Type B pancreatic cell (in vitro differentiated cells): ENCODE measurements around the gene NOC2L. TPM values are rescaled to one million over a fixed set of nuclear protein-coding genes. Genes with fewer than 3 reads are reported as not detected.

Experiments used
- DNase-seq: peaks from one replicate; pipeline ENCODE4 v3.0.0; 2021; ENCODE audit warnings: mixed read lengths; ENCODE audit not compliant: unreplicated experiment; ENCODE audit errors: extremely low spot score
- H3K27ac Mint-ChIP-seq: 2 replicates; pipeline ENCODE4 v1.8.0; 2021; ENCODE audit warnings: mild to moderate bottlenecking, mixed read lengths
- H3K27me3 Mint-ChIP-seq: 2 replicates; pipeline ENCODE4 v1.8.0; 2021; ENCODE audit warnings: mixed read lengths
- H3K36me3 Mint-ChIP-seq: 2 replicates; pipeline ENCODE4 v1.8.0; 2021; ENCODE audit warnings: mixed read lengths
- H3K4me1 Mint-ChIP-seq: one replicate; pipeline ENCODE4 v1.8.0; 2021; ENCODE audit warnings: mixed read lengths; ENCODE audit not compliant: unreplicated experiment
- H3K4me3 Mint-ChIP-seq: 2 replicates; pipeline ENCODE4 v1.8.0; 2021; ENCODE audit warnings: mild to moderate bottlenecking, mixed read lengths
- H3K9me3 Mint-ChIP-seq: 2 replicates; pipeline ENCODE4 v1.8.0; 2021; ENCODE audit warnings: mixed read lengths
- total RNA-seq: library from RNA; stranded (reverse); gene quantifications from 2 replicates; pipeline ENCODE4 v1.2.1, GENCODE V29; 2021; ENCODE audit warnings: low replicate concordance
- TF ChIP-seq, protein P1 (sequence below): fragments of 200-600 bp; sonication (generic); conservative IDR thresholded peaks from 2 replicates; pipeline ENCODE4 v1.5.0; 2021; ENCODE audit warnings: antibody characterized with exemption, mild to moderate bottlenecking

NOC2L gene
- total RNA-seq, 1 donor from 2014 or later = 87.2 TPM

DNA sequence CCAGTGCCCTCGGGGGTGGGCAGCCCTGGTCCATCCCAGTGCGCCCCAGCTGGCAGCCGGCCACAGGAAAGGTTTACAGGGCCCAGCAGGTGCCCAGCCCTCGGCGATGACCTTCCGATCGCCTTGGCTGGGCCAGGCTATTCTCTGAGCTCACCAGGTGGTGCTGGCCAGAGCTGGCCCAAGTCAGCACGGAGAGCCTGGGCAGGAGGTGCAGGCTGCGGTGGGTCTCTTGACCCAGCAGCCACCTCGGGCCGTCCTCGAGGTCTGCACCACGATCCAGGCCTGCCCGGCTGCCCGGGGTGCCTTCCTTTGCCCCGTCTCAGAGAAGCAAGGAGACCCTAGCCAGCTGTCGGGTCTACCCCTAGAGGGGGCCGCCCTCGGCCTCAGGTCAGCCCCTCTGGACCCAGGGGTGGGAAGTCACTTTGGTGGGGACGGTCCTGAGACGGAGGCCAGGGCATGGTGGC is 22.5 kb upstream of the NOC2L start:
- Mint-ChIP-seq H3K4me3 (no peak overlapping the region), H3K4me1 (no peaks in the 10 kb centered on the region), H3K27ac (no peak overlapping the region), H3K36me3 (no peaks in the 10 kb centered on the region), H3K27me3 (peaks cover 33% of the 10 kb centered on the region), H3K9me3 (no peaks in the 10 kb centered on the region)
- no peak for DNase-seq
- TF ChIP-seq, protein P1, sequence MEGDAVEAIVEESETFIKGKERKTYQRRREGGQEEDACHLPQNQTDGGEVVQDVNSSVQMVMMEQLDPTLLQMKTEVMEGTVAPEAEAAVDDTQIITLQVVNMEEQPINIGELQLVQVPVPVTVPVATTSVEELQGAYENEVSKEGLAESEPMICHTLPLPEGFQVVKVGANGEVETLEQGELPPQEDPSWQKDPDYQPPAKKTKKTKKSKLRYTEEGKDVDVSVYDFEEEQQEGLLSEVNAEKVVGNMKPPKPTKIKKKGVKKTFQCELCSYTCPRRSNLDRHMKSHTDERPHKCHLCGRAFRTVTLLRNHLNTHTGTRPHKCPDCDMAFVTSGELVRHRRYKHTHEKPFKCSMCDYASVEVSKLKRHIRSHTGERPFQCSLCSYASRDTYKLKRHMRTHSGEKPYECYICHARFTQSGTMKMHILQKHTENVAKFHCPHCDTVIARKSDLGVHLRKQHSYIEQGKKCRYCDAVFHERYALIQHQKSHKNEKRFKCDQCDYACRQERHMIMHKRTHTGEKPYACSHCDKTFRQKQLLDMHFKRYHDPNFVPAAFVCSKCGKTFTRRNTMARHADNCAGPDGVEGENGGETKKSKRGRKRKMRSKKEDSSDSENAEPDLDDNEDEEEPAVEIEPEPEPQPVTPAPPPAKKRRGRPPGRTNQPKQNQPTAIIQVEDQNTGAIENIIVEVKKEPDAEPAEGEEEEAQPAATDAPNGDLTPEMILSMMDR = no peak

DNA sequence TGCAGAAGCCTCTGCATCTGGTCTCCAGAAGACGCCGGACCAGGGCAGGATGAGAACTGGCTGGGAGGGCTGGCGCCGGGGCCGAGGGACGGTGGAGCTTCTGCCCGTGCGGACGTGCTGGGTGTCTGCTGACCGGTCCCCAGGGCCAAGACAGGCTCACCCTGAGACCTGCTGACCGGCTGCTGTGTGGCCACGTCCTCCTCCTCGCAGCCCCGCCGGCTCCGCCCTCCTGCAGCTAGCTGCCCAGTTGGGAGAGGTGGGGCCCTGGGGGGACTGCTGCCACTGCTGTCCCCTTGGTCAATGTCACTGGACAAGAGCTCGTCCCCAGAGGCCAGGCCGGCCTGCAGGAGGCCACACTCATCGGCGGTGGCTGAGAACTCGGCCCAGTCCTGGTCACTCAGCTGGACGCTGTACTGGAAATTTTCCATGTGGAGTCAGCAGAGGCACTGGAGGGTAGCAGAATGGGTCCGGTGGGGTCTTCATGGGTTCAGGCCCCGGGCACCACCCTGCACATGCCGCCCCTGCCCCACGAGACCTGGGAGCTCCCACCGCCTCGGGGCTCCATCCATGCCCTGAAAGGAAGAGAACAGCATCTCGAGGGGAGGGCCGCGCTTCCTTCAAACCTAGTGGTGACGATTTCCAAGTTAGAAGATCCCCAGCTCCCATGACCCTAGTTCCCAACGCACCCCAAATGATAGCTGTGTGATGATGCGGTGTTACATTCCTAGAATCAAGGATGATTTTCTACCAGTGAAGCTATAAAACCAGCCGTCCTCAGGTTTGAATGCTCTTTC is 21.7 kb upstream of the NOC2L start:
- no peak for DNase-seq
- Mint-ChIP-seq H3K9me3 (no peaks in the 10 kb centered on the region), H3K27ac (no peak overlapping the region), H3K36me3 (no peaks in the 10 kb centered on the region), H3K4me3 (no peak overlapping the region), H3K4me1 (peaks cover 1% of the 10 kb centered on the region), H3K27me3 (peaks cover 28% of the 10 kb centered on the region)
- TF ChIP-seq, protein P1 = no peak

DNA sequence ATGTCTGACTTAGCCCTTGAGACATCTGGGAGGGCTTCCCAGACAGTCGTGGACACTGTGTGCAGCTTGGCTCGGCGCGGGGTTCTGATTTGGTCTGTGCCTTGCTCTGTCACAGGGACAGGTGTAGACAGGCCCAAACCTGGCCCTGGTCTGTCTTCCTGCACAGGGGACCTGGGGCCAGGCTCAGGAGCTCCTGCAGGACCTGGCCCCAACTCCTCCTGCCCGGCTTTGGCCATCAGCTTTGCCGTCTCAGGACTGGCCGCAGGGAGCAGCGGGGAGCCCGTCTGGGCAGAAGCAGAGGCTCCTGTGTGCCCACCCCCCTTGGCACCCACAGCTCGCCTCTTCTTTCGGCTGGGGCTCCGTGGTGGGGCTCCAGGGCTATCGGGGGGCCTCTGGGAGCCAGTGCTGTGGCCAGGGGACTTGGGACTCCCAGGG is 21.1 kb upstream of the NOC2L start:
- Mint-ChIP-seq H3K27ac (no peak overlapping the region), H3K4me3 (no peak overlapping the region), H3K9me3 (no peaks in the 10 kb centered on the region), H3K27me3 (peaks cover 25% of the 10 kb centered on the region), H3K36me3 (no peaks in the 10 kb centered on the region), H3K4me1 (peaks cover 4% of the 10 kb centered on the region)
- DNase-seq = no peak
- TF ChIP-seq, protein P1 = no peak

DNA sequence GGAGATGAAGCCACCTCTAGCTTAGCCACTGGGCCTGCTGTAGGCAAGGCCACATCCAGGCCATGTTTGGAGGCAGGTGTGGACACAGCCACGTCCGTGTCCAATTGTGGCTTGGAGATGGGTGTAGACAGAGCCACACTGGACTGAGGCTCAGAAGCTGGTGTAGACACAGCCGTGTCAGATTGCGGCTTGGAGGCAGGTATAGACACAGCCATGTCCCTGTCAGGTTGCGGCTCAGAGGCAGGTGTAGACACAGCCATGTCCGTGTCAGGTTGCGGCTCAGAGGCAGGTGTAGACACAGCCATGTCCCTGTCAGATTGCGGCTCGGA is 20.7 kb upstream of the NOC2L start:
- H3K4me1 Mint-ChIP-seq = peaks cover 4% of the 10 kb centered on the region
- no peaks in the 10 kb centered on the region for H3K9me3 Mint-ChIP-seq
- H3K4me3 Mint-ChIP-seq = no peak overlapping the region
- H3K27ac Mint-ChIP-seq = no peak overlapping the region
- TF ChIP-seq, protein P1 = no peak
- H3K27me3 Mint-ChIP-seq = peaks cover 23% of the 10 kb centered on the region
- no peaks in the 10 kb centered on the region for H3K36me3 Mint-ChIP-seq
- no peak for DNase-seq

DNA sequence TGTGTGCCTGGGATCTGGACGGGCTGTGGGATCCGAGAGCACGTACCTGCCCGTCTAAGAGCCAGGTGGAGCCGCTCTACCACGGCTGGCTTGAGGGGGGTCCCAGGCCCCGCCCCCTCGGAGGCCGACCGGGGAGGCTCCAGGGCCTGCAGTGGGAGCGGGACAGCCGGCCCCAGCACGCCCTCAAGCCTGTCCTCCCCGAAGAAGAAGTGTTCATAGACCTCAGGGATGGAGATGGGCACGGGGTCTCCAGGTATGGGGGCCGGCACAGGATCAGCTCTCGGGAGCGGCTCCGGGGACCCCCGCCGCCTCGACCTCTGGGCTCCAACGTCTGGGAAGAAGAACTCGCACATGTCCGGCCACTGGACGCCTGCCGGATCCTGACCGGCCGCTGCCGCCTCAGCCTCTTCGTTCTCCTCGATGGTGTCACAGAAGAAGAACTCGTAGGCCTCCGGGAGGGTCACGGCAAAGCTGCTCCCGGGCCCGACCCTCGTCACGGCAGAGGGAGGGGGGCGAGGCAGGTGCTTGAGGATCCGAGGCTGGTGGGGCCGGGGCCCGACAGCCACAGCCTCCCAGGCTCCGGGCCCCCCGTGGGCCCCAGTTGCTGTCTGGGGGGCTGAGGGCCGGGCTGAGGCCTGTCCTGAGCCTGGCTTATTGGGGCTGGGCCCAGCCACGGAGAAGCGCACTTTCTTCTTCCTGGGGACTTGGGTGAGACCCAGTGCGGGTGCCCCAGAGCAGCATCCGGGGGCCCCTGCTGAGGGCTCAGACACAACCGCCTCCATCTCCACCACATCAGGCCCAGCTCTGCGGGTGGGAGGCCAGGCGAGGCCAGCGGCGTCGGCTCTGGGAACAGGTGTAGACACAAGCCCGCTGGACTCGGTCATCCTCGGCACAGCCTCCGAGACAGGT is 20.0 kb upstream of the NOC2L start:
- peaks cover 23% of the 10 kb centered on the region for H3K27me3 Mint-ChIP-seq
- H3K4me1 Mint-ChIP-seq = peaks cover 4% of the 10 kb centered on the region

More for the DNA sequence above, 20.0 kb upstream of the NOC2L start:
- no peaks in the 10 kb centered on the region for H3K9me3 Mint-ChIP-seq
- DNase-seq = no peak
- no peak overlapping the region for H3K4me3 Mint-ChIP-seq
- no peaks in the 10 kb centered on the region for H3K36me3 Mint-ChIP-seq
- TF ChIP-seq, protein P1 = no peak
- no peak overlapping the region for H3K27ac Mint-ChIP-seq
